GM10266 (cell line): ENCODE data around the gene FKBP14.

Source experiments
- DNase-seq: peaks from one replicate; pipeline ENCODE4 v3.0.0; 2012; ENCODE audit errors: extremely low spot score
- TF ChIP-seq, protein P1 (sequence below): IDR thresholded peaks from 2 replicates; pipeline ENCODE4 v1.5.1; 2012; ENCODE audit warnings: mild to moderate bottlenecking, low read depth; ENCODE audit not compliant: control insufficient read depth, insufficient read depth; ENCODE audit errors: missing control alignments

Gene FKBP14

DNA sequence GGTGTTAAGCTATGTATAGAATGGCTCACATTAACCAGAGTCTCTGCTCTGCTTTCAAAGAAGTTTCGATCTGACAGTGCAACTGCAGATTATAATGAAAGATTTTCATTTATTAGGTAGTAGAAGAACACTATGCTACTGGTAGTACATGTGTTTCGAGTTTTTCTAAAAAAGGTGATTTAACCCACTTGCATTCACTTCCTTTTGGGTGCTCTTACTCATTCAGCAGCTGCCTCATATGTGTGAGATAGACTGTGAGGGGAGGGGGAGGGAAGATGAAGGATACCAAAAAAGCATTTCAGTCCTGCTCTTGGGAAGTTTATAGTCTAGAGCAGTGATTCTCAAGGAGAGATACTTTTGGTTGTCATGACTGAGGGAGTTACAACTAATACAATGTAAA lies 22.1 kb upstream of the FKBP14 start:
- TF ChIP-seq, protein P1, sequence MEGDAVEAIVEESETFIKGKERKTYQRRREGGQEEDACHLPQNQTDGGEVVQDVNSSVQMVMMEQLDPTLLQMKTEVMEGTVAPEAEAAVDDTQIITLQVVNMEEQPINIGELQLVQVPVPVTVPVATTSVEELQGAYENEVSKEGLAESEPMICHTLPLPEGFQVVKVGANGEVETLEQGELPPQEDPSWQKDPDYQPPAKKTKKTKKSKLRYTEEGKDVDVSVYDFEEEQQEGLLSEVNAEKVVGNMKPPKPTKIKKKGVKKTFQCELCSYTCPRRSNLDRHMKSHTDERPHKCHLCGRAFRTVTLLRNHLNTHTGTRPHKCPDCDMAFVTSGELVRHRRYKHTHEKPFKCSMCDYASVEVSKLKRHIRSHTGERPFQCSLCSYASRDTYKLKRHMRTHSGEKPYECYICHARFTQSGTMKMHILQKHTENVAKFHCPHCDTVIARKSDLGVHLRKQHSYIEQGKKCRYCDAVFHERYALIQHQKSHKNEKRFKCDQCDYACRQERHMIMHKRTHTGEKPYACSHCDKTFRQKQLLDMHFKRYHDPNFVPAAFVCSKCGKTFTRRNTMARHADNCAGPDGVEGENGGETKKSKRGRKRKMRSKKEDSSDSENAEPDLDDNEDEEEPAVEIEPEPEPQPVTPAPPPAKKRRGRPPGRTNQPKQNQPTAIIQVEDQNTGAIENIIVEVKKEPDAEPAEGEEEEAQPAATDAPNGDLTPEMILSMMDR, result no peak

DNA sequence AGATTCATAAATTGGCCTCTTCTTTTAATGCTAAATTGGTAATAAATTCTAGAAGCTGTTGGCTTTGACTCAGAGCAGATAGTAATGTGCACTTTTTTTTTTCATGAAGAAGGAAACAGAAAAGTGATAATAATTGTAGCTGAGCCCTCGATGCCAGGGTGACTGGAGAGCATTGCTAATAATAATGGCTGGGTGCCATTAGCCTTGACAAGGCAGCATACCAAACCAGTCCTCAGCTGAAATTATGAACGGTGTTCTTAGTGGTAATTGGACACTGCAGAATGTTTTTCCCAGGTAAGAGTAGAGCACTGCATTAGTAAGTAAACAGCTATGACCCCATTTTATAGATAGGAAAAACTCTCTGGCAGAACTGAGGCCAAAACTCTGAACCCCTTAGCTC lies 20.6 kb upstream of the FKBP14 start:
- no peak for DNase-seq
- TF ChIP-seq, protein P1, result no peak

More for the DNA sequence above, 22.1 kb upstream of the FKBP14 start:
- no peak for DNase-seq

DNA sequence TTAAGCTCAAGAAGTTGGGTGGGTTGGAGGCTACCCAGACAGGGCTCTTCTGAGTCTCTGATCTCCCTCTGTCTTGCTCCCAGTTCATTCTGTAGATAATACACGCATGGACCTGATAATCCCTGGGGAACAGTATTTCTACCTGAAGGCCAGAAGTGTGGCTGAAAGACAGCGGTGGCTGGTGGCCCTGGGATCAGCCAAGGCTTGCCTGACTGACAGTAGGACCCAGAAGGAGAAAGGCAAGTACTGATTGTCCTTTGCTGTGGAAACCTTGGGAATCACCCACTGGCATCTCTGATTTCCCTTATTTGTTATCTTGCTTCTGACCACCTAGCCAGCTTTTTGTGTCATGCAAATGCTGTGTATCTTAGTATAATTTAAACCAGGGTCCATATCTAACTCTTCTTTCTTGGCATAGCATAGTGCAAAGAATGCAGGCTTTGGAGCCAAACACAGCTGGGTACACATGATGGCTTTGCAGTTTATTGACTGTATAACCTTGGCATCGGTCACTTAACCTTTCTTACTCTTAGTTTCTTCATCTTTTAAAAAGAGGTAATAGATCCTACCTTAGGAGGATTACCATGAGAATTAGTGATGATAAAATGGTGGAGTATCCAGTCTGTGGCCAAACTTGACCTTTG lies 19.7 kb upstream of the FKBP14 start:
- TF ChIP-seq, protein P1, result no peak
- DNase-seq, result no peak

DNA sequence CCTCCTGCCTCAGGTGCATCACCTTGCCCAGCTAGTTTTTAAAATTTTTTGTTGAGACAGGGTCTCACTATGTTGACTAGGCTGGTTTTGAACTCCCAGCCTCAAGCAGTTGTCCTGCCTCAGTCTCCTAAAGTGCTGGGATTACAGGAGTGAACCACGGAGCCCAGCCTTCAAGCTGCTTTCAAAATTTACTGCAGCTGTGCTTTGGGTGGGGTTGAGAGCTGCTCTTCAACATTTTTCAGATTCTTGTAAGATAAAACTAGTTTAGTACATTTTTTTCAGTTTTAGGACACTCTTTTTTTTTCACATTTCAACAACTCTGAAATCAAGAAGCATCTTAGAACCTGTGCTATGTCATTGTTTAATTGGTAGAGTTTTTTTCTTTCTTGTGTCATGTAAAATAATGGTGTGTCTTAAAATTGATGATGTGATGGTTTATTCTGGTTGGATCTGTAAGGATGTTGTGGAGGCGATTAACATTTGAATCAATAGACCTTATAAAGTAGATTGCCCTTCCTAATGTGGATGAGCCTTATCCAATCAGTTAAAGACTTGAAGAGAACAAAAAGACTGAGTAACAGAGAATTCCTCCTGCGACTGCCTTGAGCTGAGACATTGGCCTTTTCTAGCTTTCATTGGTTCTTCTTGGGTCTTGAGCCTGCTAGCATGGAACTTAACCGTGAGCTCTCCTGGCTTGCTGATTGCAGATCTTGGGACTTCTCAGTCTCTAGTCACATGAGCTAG lies 15.2 kb upstream of the FKBP14 start:
- DNase-seq, result no peak
- TF ChIP-seq, protein P1, result no peak

DNA sequence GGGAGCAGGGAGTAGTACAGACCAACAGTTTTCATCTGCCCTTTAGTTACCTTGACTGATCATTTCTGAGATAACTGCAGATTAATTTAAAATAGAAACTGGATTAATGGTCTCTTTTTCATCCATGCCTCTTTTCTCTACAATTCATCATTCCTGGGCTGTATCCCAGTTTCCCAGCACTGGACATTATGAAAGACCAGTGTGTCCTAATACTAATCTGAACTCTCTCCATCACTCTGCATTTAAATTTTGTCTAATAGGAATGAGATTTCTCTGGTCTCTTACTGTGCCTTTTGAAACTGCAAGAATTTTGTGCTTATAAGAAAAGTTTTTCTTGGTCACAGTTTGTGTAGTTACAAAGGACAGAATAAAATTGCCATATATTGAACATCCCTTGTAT lies 14.4 kb upstream of the FKBP14 start:
- no peak for DNase-seq
- TF ChIP-seq, protein P1, result no peak

DNA sequence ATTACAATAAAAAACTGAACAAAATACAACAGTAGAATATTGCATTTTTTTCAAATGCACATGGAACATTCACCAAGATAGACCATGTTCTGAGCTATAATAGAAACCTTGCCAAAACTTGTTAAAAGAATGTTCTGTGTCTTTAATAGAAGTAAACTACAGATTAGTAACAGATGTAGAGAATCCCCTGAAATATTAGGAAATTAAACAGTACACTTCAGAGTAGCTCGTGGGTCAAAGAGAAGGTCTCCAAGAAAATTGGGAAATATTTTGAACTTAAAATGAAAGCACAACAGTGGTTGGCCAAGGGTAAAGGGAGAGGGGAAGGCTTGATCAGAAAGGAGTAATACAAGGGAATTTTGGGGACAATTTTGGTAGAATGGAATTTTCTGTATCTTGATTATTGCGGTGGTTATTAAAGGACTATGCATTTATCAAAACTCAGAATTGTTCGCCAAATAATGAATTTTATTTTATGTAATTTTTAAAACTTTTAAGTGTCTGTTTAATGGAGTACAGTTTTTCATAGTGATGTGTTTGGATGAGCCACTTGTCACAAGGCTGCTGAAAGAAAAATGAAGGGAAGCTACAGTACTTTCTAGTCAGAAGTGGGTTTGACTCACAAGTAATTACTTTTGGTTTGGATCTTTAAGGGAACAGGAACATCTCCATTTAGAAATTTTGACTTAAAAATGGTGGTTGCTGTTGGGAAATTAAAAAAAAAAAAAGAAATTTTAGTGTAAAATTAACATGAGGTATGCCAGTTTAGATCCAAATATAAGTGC lies 11.9 kb upstream of the FKBP14 start:
- TF ChIP-seq, protein P1, result no peak
- DNase-seq, result no peak

DNA sequence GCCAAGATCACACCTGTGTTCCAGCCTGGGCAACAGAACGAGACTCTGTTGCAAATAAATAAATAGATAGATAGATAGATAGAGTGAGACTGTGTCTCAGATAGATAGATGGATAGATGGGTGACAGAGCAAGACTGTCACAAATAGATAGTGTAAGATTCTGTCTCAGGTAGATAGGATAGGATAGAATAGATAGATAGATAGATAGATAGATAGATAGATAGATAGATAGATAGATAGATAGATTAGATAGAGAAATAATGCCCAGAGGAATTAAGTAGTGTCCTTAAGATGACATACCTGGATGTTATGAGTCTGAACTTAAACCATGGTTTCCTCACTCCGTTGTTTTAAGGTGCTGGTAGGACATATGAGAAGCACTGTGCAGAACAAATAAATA lies 9.7 kb upstream of the FKBP14 start:
- no peak for DNase-seq
- TF ChIP-seq, protein P1, result no peak
